HG03095 (cell line): Measurements from ENCODE around the gene ADRB1.

Experiments used
- ATAC-seq: cut with Tn5 transposase; IDR thresholded peaks from one replicate; pipeline ENCODE4 v1.9.1; 2021; ENCODE audit warnings: moderate library complexity; ENCODE audit not compliant: unreplicated experiment

The ADRB1 gene

DNA sequence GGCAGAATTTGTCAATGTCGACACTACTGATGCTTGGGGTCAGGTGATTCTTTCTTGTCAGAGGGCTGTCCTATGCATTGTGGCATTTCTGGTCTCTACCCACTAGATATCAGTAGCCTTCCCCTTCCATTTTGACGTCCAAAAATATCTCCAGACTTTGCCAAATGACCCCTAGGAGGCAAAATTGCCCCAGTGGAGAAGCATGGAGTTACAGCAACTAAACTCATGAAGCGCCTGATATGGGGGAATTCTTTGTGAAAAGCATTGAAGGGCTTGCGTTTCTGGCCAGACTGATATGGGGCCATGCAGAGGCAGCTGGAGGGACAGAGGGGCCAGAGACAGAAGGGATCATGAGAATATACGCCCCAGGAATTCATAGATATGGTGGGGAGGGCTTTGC lies 43.6 kb downstream of the ADRB1 start:
- no peak for ATAC-seq

DNA sequence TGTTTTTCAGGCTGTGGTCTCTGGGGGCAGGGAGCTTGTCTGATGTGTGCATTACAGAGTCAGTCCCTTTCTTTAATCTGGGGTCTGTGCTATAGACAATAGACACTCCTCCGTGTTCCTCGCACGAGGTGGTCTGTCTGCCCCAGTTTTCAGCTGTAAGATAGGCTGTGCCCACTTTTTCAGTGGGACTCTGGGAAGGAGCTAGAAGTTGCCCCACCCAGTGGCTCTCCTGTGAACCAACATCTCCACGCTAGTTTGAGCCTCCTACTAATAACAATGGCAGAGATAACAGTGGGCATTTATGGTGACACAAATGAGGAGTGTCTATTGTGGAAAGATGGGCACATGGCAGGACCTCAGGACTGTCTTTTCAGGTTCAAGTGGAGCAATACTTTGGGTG lies 44.0 kb downstream of the ADRB1 start:
- ATAC-seq, result no peak

DNA sequence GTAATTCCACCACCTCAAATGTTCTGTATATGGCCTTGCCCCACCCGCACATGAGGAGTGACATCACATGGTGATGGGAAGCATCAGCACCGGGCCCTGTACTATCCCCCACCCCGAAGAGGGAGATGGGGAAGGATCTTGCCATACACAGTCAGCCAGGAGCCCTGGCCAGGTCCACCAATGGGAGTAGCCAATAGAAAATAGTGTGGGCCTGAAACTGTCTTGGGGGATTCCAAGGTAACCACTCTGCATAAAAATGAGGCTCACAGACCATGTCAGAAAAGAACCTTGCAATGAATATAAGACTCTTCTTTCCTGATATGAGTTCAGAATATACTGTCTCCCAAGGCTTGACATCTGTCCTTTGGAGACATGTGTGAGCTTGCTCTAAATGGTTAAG lies 51.1 kb downstream of the ADRB1 start:
- ATAC-seq, result no peak

DNA sequence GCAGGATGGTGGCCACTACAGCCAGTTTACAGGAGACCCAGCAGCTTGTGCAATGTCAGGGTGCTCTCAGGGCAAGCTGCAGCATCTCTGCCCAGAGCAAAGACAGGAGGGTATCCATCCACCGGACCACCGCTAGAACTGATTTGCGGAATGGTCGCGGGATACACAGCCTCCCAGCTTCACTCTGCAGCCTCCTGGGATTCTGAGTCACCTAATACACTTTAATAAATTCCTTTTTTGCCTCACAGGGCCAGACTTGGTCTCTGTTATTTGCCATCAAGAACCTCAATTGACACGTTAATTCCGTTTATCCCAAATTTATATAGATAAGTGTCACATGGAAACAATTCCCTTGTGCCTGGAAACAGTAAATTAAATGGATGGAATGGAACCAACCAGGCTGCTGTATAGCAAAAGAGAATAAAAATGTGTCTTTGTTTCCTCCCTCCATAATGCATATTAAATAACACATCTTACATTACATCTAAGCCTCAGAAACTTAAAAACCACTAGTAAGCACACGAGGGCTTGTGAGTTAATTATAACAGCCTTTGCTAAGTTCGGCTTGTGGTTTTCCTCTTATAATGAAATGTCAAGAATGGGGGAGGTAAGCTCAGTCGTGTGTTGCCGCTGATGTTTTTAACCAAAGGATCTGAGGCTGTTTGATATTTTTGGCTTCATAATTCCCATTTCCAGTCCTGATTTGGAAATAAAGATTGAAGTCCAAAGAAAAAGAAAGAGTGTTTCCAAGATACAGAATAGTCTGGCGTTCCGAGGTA lies 52.1 kb downstream of the ADRB1 start:
- ATAC-seq, result peak; percentile 49
